ENCODE measurements around the gene MAGI3.

MAGI3 gene

GRCh38 chr1:113641396-113641795 is 251.1 kb downstream of the MAGI3 start:
- no peak for TF ChIP-seq EGR1 (IDR thresholded peaks at IDR 0.05)
- no peak for TF ChIP-seq TAF1 (IDR thresholded peaks at IDR 0.05; ENCODE audit: low read depth)
- no peak for TF ChIP-seq CEBPB (IDR thresholded peaks at IDR 0.05)
- no peak for TF ChIP-seq EP300 (IDR thresholded peaks at IDR 0.05; ENCODE audit: borderline replicate concordance)

- TF ChIP-seq TEAD4 (IDR thresholded peaks at IDR 0.05), result no peak
Observed at GRCh38 chr1:113647164-113647563, 256.8 kb downstream of the MAGI3 start.

DNA sequence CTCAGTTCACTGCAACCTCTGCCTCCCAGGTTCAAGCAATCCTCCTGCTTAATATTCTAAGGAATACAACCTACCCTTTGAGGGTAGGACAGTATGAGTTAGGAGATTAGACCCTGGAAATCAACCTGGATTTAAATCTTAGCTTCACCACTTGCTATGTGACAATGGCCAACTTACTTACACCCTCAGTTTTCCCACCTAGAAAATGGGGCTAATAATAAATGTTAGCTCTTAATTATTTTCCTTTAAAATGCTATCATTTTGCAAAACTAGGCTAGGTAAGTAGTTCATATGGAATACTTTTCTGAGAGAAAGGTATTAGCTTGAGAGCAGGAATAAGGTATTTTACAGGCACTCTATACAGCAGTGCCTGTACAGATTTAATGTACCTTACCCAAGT is 258.2 kb downstream of the MAGI3 start:
- TF ChIP-seq RAD21 (IDR thresholded peaks at IDR 0.05; ENCODE audit: low read depth) (no peak), MAX (IDR thresholded peaks at IDR 0.05) (no peak), REST (IDR thresholded peaks at IDR 0.05; ENCODE audit: low read depth) (no peak), TCF12 (IDR thresholded peaks at IDR 0.05; ENCODE audit: low read depth) (no peak), EP300 (IDR thresholded peaks at IDR 0.05; ENCODE audit: borderline replicate concordance) (no peak), TAF1 (IDR thresholded peaks at IDR 0.05; ENCODE audit: low read depth) (no peak), NFIC (IDR thresholded peaks at IDR 0.05) (no peak), CEBPB (IDR thresholded peaks at IDR 0.05) (no peak)

DNA sequence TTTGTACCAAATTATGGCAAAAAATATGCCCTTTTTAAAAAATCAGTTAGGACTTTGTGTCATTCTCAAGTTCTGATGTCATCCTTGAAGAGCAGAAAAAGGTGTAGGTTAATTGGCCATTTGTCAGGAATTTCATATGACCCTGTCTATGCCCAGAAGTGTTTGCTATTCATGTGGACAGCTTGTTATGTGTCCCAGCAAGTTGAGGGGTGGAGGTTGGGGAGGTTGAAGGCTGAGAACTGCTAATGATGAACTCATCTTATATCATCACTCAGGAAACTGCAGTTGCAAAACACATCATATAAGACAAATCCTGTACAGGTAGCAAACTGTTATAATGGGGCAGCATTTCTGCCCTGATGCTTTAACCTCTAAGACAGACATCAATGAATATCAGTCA is 262.5 kb downstream of the MAGI3 start:
- TF ChIP-seq TCF12 (IDR thresholded peaks at IDR 0.05; ENCODE audit: low read depth) (no peak), REST (IDR thresholded peaks at IDR 0.05; ENCODE audit: low read depth) (no peak), MAX (IDR thresholded peaks at IDR 0.05) (no peak), TAF1 (IDR thresholded peaks at IDR 0.05; ENCODE audit: low read depth) (no peak), YY1 (IDR thresholded peaks at IDR 0.05; ENCODE audit: low read depth) (no peak), EGR1 (IDR thresholded peaks at IDR 0.05) (no peak), CEBPB (IDR thresholded peaks at IDR 0.05) (no peak), RAD21 (IDR thresholded peaks at IDR 0.05; ENCODE audit: low read depth) (no peak), NFIC (IDR thresholded peaks at IDR 0.05) (no peak)
- TF ChIP-seq, protein P1, sequence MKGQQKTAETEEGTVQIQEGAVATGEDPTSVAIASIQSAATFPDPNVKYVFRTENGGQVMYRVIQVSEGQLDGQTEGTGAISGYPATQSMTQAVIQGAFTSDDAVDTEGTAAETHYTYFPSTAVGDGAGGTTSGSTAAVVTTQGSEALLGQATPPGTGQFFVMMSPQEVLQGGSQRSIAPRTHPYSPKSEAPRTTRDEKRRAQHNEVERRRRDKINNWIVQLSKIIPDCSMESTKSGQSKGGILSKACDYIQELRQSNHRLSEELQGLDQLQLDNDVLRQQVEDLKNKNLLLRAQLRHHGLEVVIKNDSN (IDR thresholded peaks at IDR 0.05), result no peak

DNA sequence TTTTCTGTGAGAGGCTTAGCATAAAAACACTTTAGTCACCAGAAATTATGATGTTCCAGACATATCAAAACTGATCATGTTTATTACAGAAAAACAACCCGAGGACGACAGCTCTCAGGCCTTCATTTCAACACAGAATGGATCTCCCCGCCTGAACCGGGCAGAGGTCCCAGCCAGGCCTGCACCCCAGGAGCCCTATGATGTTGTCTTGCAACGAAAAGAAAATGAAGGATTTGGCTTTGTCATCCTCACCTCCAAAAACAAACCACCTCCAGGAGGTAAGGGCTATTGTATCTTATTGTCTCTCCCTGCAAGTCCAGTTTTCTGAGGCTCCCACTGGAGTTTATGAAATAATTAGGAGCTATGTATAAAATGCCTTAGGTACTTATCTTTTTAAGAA is 263.4 kb downstream of the MAGI3 start:
- TF ChIP-seq RAD21 (IDR thresholded peaks at IDR 0.05; ENCODE audit: low read depth), result no peak
- TF ChIP-seq EGR1 (IDR thresholded peaks at IDR 0.05), result no peak
- no peak for TF ChIP-seq CREB1 (IDR thresholded peaks at IDR 0.05; ENCODE audit: low read depth)
- no peak for TF ChIP-seq YY1 (IDR thresholded peaks at IDR 0.05; ENCODE audit: low read depth)
- TF ChIP-seq FOXM1 (IDR thresholded peaks at IDR 0.05; ENCODE audit: borderline replicate concordance, low read depth), result no peak
- no peak for TF ChIP-seq TEAD4 (IDR thresholded peaks at IDR 0.05)
- TF ChIP-seq MAX (IDR thresholded peaks at IDR 0.05), result no peak
- TF ChIP-seq TAF1 (IDR thresholded peaks at IDR 0.05; ENCODE audit: low read depth), result no peak
- no peak for TF ChIP-seq REST (IDR thresholded peaks at IDR 0.05; ENCODE audit: low read depth)
- TF ChIP-seq EP300 (IDR thresholded peaks at IDR 0.05; ENCODE audit: borderline replicate concordance), result no peak
- TF ChIP-seq ZBTB7A (IDR thresholded peaks at IDR 0.05; ENCODE audit: low read depth), result no peak
- TF ChIP-seq CEBPB (IDR thresholded peaks at IDR 0.05), result no peak
- no peak for TF ChIP-seq TCF12 (IDR thresholded peaks at IDR 0.05; ENCODE audit: low read depth)
- TF ChIP-seq NFIC (IDR thresholded peaks at IDR 0.05), result no peak
- TF ChIP-seq, protein P1 (IDR thresholded peaks at IDR 0.05), result no peak

Measured in Ishikawa (cell line).